GM19043 (cell line): ENCODE results near the gene CALML6.

Experiments used
- ATAC-seq: cut with Tn5 transposase; IDR thresholded peaks from one replicate; pipeline ENCODE4 v1.9.1; 2021; ENCODE audit warnings: low read depth; ENCODE audit not compliant: unreplicated experiment

CALML6 gene

GRCh38 chr1:1891349-1892078 is 23.5 kb upstream of the CALML6 start:
- no peak for ATAC-seq

GRCh38 chr1:1892079-1892762 is 22.8 kb upstream of the CALML6 start:
- ATAC-seq: no peak

- no peak for ATAC-seq
These were observed 22.3 kb upstream of the CALML6 start for GRCh38 chr1:1892763-1893120.

- ATAC-seq: no peak
These were observed 21.6 kb upstream of the CALML6 start for GRCh38 chr1:1893291-1893985.

- ATAC-seq: no peak
These were observed 21.1 kb upstream of the CALML6 start for GRCh38 chr1:1893997-1894353.

- ATAC-seq: no peak
These were observed 20.6 kb upstream of the CALML6 start for GRCh38 chr1:1894354-1895059.

GRCh38 chr1:1895060-1895418 is 20.0 kb upstream of the CALML6 start:
- ATAC-seq: no peak

GRCh38 chr1:1895456-1896336 is 19.4 kb upstream of the CALML6 start:
- ATAC-seq: no peak

GRCh38 chr1:1898246-1898933 is 16.7 kb upstream of the CALML6 start:
- no peak for ATAC-seq

- ATAC-seq: no peak
These were observed 15.6 kb upstream of the CALML6 start for GRCh38 chr1:1899266-1899966.

- ATAC-seq: no peak
These were observed 15.1 kb upstream of the CALML6 start for GRCh38 chr1:1899967-1900327.

GRCh38 chr1:1900883-1901640 is 14.0 kb upstream of the CALML6 start:
- no peak for ATAC-seq

GRCh38 chr1:1901641-1902294 is 13.3 kb upstream of the CALML6 start:
- no peak for ATAC-seq

GRCh38 chr1:1903224-1903623 is 11.8 kb upstream of the CALML6 start:
- no peak for ATAC-seq

- ATAC-seq: no peak
These were observed 8.6 kb upstream of the CALML6 start for GRCh38 chr1:1906185-1907097.

- ATAC-seq: no peak
These were observed 7.8 kb upstream of the CALML6 start for GRCh38 chr1:1907098-1907736.

- peak; percentile 7 for ATAC-seq
These were observed 6.6 kb upstream of the CALML6 start for GRCh38 chr1:1908506-1908791.
